22Rv1 (cell line): ENCODE results near the gene C2orf92.

Source experiments
- CTCF ChIP-seq: fragments of 450-650 bp; IDR thresholded peaks from 2 replicates; pipeline ENCODE4 v1.5.1; 2017; ENCODE audit warnings: mild to moderate bottlenecking
- ZFX ChIP-seq: fragments of 450-650 bp; IDR thresholded peaks from 2 replicates; pipeline ENCODE4 v1.6.1; 2017; ENCODE audit warnings: antibody characterized with exemption, borderline replicate concordance

- TF ChIP-seq CTCF = no peak
- TF ChIP-seq ZFX = no peak
Observed at GRCh38 chr2:97747285-97747684, 77.8 kb downstream of the C2orf92 start.
